Right lobe of liver (tissue), 4 donors: ENCODE measurements around the gene UQCR10.

Experiments
- CTCF ChIP-seq, 4 donors: fragments of 200-600 bp in 3 of 4; fragments of 450-650 bp in 1 of 4; IDR thresholded peaks; one replicate each; pipeline versions ENCODE4 v1.5.1 to v1.8.0; 2016 to 2022; ENCODE audit warnings: antibody characterized with exemption in 4 of 4, mild to moderate bottlenecking in 2 of 4
- POLR2A ChIP-seq: fragments of 450-650 bp; IDR thresholded peaks from one replicate; pipeline ENCODE4 v1.6.1; 2017; ENCODE audit warnings: antibody characterized with exemption, mild to moderate bottlenecking
- donor health status: DM: no; HTN: no; CAD: no.
- donor health status: DM: no; HTN: no; CAD: no.
- donor health status: DM: no; HTN: yes; CAD: no.

- TF ChIP-seq POLR2A (no peak), CTCF (IDR thresholded peaks at IDR 0.05) (no peak)
These were observed 20.3 kb downstream of the UQCR10 start for GRCh38 chr22:29787371-29787980.
